GM19455 (cell line): Measurements from ENCODE around the gene ZDHHC14.

Experiments used
- ATAC-seq: cut with Tn5 transposase; IDR thresholded peaks from one replicate; pipeline ENCODE4 v1.9.1; 2021; ENCODE audit not compliant: unreplicated experiment

The ZDHHC14 gene

DNA sequence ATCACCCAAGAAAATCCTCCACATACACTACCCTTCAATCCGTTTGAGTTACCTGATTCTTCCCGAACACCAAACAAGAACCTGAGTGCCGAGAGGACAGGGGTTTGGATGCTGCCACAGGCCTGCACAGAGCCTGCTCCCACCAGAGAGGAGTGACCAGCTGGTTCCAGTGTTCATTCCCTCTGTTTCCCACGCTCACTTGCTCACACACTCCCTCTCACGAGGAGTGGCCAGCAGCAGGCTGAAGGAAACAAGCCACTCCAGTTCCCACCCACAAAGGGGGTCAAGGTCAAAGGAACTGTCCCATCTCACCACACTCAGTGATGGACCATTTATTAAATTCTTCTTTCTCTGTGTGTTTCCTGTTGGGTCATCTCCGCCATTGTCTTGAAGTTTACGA lies 344.8 kb downstream of the ZDHHC14 start:
- no peak for ATAC-seq

DNA sequence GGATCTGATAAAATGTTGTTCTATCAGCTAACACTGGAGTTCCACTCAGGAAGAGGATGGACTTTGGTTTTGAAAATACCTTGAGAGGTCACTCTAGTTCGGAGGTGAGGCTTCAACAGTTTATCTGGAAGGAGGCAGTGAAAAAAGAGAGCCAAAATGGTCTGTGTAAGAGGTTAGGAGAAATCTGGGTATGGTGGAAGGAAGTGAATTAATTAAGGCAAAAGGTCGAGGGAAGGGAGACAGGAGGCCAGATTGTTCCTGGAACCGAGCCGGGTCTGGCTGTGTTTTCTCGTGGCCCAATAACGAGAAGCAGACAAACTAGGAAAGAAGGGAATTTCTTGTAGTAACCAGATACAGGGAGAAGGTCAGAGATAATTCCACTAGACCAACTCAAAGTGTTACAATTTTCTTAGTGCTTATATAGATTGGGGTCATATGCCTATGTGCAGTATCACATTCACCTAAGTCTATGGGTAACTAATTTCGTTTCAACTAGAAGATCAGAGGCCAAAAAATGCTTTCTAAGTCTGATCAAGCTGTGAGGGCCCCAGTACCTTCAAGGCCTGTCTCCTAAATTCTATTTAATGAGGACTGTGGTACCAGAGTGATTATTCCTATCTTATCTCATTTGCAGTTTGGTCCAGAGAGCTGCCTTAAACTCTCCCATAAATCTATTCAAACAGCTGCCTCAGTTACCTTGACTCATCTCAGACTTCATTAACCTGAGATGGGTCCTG lies 346.1 kb downstream of the ZDHHC14 start:
- ATAC-seq: no peak
